Islet precursor cell (in vitro differentiated cells): ENCODE measurements around the gene SUV39H1.
"Not testable (repeated sequence)": the region's sequence is repeated elsewhere in the genome, so short reads cannot be mapped to it uniquely, and the experiment has no call there.

ENCODE experiments used
- DNase-seq: peaks from one replicate; pipeline ENCODE4 v3.0.0-alpha.2; 2018

Gene SUV39H1

GRCh38 chrX:48696301-48696908 is at the start of gene SUV39H1:
Gene SUV39H1 (plus strand): TSS chrX:48696734. CDS start chrX:48696785, 51 bp downstream.
- DNase-seq = peak; percentile 92

GRCh38 chrX:48648336-48648751 is 48.2 kb upstream of the SUV39H1 start:
- no peak for DNase-seq

- no peak for DNase-seq
These were observed 47.4 kb upstream of the SUV39H1 start for GRCh38 chrX:48649102-48649501.

DNA sequence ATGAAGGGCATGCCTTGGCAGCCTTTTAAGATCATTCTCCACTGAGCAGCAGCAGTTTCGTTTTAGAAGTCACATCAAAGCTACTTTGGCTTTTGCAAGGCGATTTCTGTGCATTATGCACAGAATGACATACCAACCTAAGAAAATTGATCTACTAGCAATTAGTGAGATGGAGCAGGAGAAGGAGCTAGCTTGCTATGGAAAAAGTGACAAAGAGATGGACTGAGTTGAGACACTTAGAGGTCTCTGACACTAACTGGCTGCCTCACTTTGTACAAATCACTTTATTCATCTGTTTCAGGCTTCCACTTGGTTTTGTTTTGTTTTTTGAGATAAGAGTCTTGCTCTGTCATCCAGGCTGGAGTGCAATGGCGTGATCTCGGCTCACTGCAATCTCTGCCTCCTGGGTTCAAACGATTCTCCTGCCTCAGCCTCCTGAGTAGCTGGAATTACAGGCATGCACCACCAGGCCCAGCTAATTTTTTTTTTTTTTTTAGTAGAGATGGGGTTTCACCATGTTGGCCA is 44.4 kb upstream of the SUV39H1 start:
- DNase-seq = not testable (repeated sequence)

DNA sequence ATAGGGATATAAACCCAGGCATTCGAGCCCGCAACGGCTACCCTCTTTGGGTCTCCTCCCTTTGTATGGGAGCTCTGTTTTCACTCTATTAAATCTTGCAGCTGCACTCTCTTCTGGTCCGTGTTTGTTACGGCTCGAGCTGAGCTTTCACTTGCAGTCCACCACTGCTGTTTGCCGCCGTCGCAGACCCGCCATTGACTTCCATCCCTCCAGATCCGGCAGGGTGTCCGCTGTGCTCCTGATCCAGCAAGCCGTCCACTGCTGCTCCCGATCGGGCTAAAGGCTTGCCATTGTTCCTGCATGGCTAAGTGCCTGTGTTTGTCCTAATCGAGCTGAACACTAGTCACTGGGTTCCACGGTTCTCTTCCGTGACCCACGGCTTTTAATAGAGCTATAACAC is 41.8 kb upstream of the SUV39H1 start:
- not testable (repeated sequence) for DNase-seq

- DNase-seq = not testable (repeated sequence)
These were observed 36.8 kb upstream of the SUV39H1 start for GRCh38 chrX:48659686-48660085.

DNA sequence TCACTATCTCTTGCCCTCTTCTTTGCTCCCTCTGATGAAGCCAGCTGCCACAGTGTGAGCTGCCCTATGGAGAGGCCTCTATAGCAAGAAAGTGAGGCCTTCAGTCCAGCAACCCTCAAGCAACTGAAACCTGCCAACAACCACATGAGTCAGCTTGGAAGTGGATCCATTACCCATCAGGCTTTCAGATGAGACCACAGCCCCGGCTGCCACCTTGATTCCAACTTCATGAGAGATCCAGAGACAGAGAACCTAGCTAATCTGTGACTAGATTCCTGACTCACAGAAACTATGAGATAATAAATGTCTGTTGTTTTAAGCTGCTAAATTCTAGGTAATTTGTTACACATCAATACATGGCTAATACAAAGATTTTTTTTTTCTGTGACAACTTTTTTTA is 33.3 kb upstream of the SUV39H1 start:
- no peak for DNase-seq

- no peak for DNase-seq
These were observed 32.4 kb upstream of the SUV39H1 start for GRCh38 chrX:48664156-48664555.

DNA sequence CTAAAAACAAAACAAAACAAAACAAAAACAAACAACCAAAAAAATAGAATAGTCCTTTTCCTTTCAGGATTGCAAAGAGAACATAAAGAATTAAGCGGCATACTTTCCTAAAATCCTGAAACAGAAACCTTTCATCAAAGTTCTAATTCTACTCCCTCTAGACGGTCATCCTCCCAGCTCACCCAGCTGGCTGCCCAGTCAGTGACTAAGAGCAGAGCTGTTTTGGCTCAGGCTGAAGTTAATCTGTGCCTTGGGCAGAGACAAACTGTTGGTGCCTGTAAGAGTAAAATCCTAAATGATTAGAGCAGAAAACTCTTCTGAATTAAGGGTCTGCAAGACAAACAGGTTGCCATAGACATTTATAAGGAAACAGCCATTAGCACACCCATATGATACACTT is 30.5 kb upstream of the SUV39H1 start:
- DNase-seq = no peak

DNA sequence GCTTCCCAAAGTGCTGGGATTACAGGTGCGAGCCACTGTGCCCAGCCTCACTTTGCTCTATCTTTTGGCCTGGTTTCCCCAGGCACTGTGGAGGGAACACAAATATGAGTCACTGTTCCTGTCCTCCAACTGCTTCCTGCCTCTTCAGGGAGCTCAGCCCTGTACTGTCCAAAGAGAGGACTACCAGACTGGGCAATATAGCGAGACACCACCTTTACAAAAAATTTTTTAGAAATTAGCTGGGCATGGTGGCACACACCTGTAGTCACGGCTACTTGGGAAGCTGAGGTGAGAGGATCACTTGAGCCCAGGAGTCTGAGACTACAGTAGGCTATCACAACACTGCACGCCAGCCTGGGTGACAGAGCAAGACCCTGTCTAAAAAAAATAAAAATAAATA is 29.9 kb upstream of the SUV39H1 start:
- no peak for DNase-seq

DNA sequence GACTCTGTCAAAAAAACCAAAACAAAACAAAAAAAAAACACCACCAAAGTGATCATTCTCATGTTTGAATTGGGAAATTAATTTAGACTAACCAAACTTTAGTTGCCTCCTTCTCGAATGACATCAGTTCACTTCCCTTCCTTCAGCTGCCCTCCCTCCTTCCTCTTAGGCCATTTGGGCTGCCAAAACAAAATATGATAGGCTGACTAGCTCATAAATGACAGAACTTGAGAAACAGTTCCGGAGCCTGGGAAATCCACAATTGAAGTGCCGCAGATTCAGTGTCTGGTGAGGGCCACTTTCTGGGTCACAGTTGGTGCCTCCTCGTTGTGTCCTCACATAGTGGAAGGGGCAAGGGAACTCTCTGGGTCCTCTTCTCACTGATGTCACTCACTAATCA is 29.0 kb upstream of the SUV39H1 start:
- no peak for DNase-seq

DNA sequence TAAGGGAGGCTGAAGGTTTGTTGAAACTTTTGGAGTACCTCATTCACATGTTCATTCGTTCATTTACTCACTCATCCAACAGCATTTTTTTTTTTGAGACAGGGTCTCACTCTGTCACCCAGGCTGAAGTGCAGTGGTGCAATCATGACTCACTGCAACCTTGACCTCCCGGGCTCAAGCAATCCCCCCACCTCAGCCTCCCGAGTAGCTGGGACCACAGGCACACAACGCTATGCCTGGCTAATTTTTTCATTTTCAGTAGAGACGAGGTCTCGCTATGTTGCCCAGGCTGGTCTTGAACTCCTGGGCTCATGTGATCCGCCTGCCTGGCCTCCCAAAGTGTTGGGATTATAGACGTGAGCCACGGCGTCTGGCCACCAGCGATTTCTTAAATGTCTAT is 28.3 kb upstream of the SUV39H1 start:
- not testable (repeated sequence) for DNase-seq

- DNase-seq = peak; percentile 96
These were observed 20.2 kb upstream of the SUV39H1 start for GRCh38 chrX:48676106-48676892.

- DNase-seq = no peak
These were observed 19.7 kb upstream of the SUV39H1 start for GRCh38 chrX:48676893-48677270.

GRCh38 chrX:48677516-48677915 is 19.0 kb upstream of the SUV39H1 start:
- DNase-seq = no peak

GRCh38 chrX:48680467-48680866 is 16.1 kb upstream of the SUV39H1 start:
- DNase-seq = not testable (repeated sequence)

GRCh38 chrX:48680925-48681324 is 15.6 kb upstream of the SUV39H1 start:
- DNase-seq = not testable (repeated sequence)

GRCh38 chrX:48681539-48682183 is 14.9 kb upstream of the SUV39H1 start:
- DNase-seq = no peak

DNA sequence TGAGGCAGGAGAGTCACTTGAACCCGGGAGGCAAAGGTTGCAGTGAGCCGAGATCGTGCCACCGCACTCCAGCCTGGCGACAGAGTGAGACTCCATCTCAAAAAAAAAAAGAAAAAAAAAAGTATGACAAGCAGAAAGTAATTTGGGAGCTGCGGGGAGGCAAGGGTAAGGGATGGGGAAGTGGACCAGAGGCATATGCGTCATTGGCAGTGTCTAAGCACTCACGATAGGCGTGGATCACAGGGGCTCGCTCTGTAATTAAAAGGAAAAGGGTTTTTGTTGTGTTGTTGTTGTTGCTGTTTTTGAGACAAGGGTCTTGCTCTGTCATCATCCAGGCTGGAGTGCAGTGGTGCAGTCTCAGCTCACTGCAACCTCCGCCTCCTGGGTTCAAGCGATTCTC is 13.7 kb upstream of the SUV39H1 start:
- not testable (repeated sequence) for DNase-seq

DNA sequence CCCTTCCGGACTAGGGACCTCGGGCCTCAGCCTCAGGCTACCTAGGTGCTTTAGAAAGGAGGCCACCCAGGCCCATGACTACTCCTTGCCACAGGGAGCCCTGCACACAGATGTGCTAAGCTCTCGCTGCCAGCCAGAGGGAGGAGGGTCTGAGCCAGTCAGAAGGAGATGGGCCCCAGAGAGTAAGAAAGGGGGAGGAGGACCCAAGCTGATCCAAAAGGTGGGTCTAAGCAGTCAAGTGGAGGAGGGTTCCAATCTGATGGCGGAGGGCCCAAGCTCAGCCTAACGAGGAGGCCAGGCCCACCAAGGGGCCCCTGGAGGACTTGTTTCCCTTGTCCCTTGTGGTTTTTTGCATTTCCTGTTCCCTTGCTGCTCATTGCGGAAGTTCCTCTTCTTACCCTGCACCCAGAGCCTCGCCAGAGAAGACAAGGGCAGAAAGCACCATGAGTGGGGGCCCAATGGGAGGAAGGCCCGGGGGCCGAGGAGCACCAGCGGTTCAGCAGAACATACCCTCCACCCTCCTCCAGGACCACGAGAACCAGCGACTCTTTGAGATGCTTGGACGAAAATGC is 13.0 kb upstream of the SUV39H1 start, which contains the start of gene WAS:
Gene WAS (plus strand): TSS at position 389 of the 572 bp plus-strand sequence. CDS start 55 bp downstream, at position 444.
- DNase-seq = no peak

DNA sequence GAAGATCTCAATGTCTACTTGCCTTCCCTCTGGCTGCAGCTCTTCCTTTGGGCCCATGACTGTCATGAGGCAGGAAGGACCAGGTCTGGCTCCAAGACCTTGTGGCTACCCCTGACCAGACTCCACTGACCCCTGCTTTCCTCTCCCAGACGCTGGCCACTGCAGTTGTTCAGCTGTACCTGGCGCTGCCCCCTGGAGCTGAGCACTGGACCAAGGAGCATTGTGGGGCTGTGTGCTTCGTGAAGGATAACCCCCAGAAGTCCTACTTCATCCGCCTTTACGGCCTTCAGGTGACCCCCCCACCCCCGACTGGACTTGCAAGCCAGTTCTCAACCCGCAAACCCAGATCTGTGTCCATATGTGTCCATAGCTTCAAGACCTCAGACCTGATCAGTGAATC is 12.4 kb upstream of the SUV39H1 start:
- DNase-seq = no peak

DNA sequence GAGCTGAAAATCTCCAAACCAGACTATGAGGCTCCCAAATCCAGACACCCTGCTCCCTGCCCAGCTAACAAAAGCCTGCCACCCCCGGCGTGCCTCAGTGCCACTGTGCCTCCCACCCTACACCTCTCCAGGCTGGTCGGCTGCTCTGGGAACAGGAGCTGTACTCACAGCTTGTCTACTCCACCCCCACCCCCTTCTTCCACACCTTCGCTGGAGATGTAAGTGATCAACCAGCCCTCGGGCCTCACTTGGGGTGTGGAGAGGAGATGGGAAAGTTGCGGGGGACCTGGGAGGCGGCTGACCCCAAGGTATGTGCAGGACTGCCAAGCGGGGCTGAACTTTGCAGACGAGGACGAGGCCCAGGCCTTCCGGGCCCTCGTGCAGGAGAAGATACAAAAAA is 11.1 kb upstream of the SUV39H1 start:
- DNase-seq = no peak

- DNase-seq = no peak
These were observed 7.9 kb upstream of the SUV39H1 start for GRCh38 chrX:48688531-48689150.
